HG02763 (cell line): ENCODE measurements around the gene BCL2L1.
"Not testable (repeated sequence)": the region's sequence is repeated elsewhere in the genome, so short reads cannot be mapped to it uniquely, and the experiment has no call there.

Source experiments
- ATAC-seq: cut with Tn5 transposase; IDR thresholded peaks from one replicate; pipeline ENCODE4 v1.9.1; 2021; ENCODE audit warnings: mild to moderate bottlenecking, moderate library complexity; ENCODE audit not compliant: unreplicated experiment

BCL2L1 gene

GRCh38 chr20:31722257-31723068, at the start of gene BCL2L1:
Gene BCL2L1 (minus strand): TSS chr20:31722868. CDS start chr20:31722218, 650 bp downstream.
- peak; percentile 14 for ATAC-seq

GRCh38 chr20:31770243-31770642, 47.6 kb upstream of the BCL2L1 start:
- no peak for ATAC-seq

GRCh38 chr20:31769681-31770080, 47.0 kb upstream of the BCL2L1 start:
- ATAC-seq: no peak

GRCh38 chr20:31767805-31768204, 45.1 kb upstream of the BCL2L1 start:
- ATAC-seq: no peak

- ATAC-seq: no peak
These were observed 42.1 kb upstream of the BCL2L1 start for GRCh38 chr20:31764641-31765305.

GRCh38 chr20:31760519-31761240, 38.0 kb upstream of the BCL2L1 start:
- ATAC-seq: no peak

GRCh38 chr20:31759836-31760518, 37.3 kb upstream of the BCL2L1 start:
- ATAC-seq: no peak

GRCh38 chr20:31758991-31759390, 36.3 kb upstream of the BCL2L1 start:
- no peak for ATAC-seq

GRCh38 chr20:31758521-31758920, 35.9 kb upstream of the BCL2L1 start:
- ATAC-seq: no peak

GRCh38 chr20:31757254-31757653, 34.6 kb upstream of the BCL2L1 start:
- ATAC-seq: no peak

GRCh38 chr20:31751126-31751525, 28.5 kb upstream of the BCL2L1 start:
- ATAC-seq: no peak

- no peak for ATAC-seq
These were observed 26.6 kb upstream of the BCL2L1 start for GRCh38 chr20:31749223-31749622.

- no peak for ATAC-seq
These were observed 25.0 kb upstream of the BCL2L1 start for GRCh38 chr20:31747640-31748039.

GRCh38 chr20:31747028-31747427, 24.4 kb upstream of the BCL2L1 start:
- ATAC-seq: not testable (repeated sequence)

GRCh38 chr20:31746068-31746878, 23.6 kb upstream of the BCL2L1 start:
- ATAC-seq: no peak

GRCh38 chr20:31740656-31741323, 18.1 kb upstream of the BCL2L1 start:
- ATAC-seq: no peak

- ATAC-seq: no peak
These were observed 17.5 kb upstream of the BCL2L1 start for GRCh38 chr20:31740208-31740607.

GRCh38 chr20:31739550-31739977, 16.9 kb upstream of the BCL2L1 start:
- no peak for ATAC-seq

- ATAC-seq: peak; percentile 96
These were observed 16.3 kb upstream of the BCL2L1 start, which contains the start of gene TPX2 for GRCh38 chr20:31738729-31739549. Gene TPX2 (plus strand): TSS chr20:31739290. CDS start chr20:31757477, 18,187 bp downstream.
